Progenitor cell of endocrine pancreas (in vitro differentiated cells): ENCODE data around the gene TFAP2B. TPM values are rescaled to one million over a fixed set of nuclear protein-coding genes. Genes with fewer than 3 reads are reported as not detected.
A peak's percentile ranks its signal among the peaks of the same experiment; 100 is the strongest.

Source experiments
- DNase-seq: peaks from one replicate; pipeline ENCODE4 v3.0.0; 2021; ENCODE audit warnings: low spot score; ENCODE audit not compliant: unreplicated experiment
- H3K27ac Mint-ChIP-seq: 2 replicates; pipeline ENCODE4 v1.8.0; 2021; ENCODE audit warnings: mild to moderate bottlenecking, moderate library complexity, mixed read lengths
- H3K27me3 Mint-ChIP-seq: 2 replicates; pipeline ENCODE4 v1.8.0; 2021; ENCODE audit warnings: mixed read lengths
- H3K36me3 Mint-ChIP-seq: 2 replicates; pipeline ENCODE4 v1.8.0; 2022; ENCODE audit warnings: mixed read lengths; ENCODE audit not compliant: insufficient read depth
- H3K4me1 Mint-ChIP-seq: 2 replicates; pipeline ENCODE4 v1.8.0; 2021; ENCODE audit warnings: low read depth, mixed read lengths
- H3K4me3 Mint-ChIP-seq: 2 replicates; pipeline ENCODE4 v1.8.0; 2021; ENCODE audit warnings: low read depth, mild to moderate bottlenecking, moderate library complexity, mixed read lengths
- H3K9me3 Mint-ChIP-seq: 2 replicates; pipeline ENCODE4 v1.8.0; 2021; ENCODE audit warnings: low read depth, mixed read lengths
- total RNA-seq: library from RNA; stranded (reverse); gene quantifications from 2 replicates; pipeline ENCODE4 v1.2.1, GENCODE V29; 2021
- TF ChIP-seq, protein P1 (sequence below): fragments of 200-600 bp; sonication (generic); IDR thresholded peaks from one replicate; pipeline ENCODE4 v1.5.0; 2021; ENCODE audit warnings: antibody characterized with exemption, mild to moderate bottlenecking; ENCODE audit not compliant: unreplicated experiment

Gene TFAP2B
- total RNA-seq, 1 donor from 2014 or later = 0.74 TPM

DNA sequence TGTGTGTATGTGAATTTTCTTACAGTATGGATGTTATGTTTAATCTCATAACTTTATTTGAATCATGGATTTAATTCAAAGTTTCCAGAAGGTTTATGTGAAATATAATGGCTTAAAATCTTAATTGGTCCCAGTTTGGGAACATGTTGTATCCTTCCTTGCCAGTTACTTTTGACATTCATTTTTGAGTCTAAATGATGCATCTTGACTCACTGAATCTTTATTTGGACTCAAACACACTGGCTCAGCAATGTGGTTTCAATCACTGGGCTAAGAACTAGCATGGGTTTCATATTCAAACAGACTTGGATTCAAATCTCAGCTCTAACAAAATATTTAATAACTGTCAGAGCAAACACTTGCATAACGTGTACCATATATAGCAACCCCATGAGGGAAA is 25.9 kb upstream of the TFAP2B start:
- TF ChIP-seq, protein P1, sequence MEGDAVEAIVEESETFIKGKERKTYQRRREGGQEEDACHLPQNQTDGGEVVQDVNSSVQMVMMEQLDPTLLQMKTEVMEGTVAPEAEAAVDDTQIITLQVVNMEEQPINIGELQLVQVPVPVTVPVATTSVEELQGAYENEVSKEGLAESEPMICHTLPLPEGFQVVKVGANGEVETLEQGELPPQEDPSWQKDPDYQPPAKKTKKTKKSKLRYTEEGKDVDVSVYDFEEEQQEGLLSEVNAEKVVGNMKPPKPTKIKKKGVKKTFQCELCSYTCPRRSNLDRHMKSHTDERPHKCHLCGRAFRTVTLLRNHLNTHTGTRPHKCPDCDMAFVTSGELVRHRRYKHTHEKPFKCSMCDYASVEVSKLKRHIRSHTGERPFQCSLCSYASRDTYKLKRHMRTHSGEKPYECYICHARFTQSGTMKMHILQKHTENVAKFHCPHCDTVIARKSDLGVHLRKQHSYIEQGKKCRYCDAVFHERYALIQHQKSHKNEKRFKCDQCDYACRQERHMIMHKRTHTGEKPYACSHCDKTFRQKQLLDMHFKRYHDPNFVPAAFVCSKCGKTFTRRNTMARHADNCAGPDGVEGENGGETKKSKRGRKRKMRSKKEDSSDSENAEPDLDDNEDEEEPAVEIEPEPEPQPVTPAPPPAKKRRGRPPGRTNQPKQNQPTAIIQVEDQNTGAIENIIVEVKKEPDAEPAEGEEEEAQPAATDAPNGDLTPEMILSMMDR = no peak
- no peak overlapping the region for H3K4me3 Mint-ChIP-seq
- H3K9me3 Mint-ChIP-seq = no peaks in the 10 kb centered on the region
- no peak overlapping the region for H3K27ac Mint-ChIP-seq
- no peaks in the 10 kb centered on the region for H3K4me1 Mint-ChIP-seq
- H3K27me3 Mint-ChIP-seq = peaks cover 50% of the 10 kb centered on the region
- H3K36me3 Mint-ChIP-seq = no peaks in the 10 kb centered on the region
- no peak for DNase-seq

DNA sequence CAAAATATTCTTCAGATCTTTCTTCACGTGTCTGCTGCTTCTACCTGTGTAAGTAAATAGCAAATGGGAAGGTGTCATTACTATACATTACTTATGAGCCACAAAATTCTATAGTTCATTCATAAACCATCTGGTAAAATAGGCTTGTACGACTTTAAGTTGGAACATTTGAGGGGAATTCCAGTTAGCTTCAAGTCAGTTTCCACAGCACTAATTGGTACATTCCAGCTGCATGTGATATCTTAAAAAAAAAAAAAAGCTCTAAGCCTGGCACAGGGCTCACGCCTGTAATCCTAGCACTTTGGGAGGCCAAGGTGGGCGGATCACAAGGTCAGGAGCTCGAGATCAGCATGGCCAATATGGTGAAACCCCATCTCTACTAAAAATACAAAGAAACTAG is 23.1 kb upstream of the TFAP2B start:
- H3K4me3 Mint-ChIP-seq = no peak overlapping the region
- TF ChIP-seq, protein P1 = no peak
- peaks cover 56% of the 10 kb centered on the region for H3K27me3 Mint-ChIP-seq
- H3K4me1 Mint-ChIP-seq = no peaks in the 10 kb centered on the region
- no peaks in the 10 kb centered on the region for H3K9me3 Mint-ChIP-seq
- no peaks in the 10 kb centered on the region for H3K36me3 Mint-ChIP-seq
- DNase-seq = no peak
- no peak overlapping the region for H3K27ac Mint-ChIP-seq

DNA sequence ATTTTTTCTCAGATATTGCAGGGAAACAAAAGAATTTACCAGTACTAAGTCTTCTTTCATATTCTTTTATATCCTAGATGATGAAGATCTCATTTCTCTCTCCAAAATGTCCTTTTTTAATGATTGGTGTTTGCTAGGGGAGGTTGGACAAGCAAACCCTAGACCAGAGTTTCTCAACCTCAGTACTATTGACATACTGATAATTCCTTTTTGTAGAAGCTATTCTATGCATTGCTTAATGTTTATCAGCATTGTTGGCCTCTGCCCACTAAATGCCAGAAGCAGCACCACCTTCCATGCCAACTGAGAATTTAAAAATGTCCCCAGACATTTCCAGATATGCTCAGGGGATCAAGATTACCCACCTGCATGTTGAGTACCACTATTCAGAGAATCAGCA is 14.4 kb upstream of the TFAP2B start:
- H3K4me3 Mint-ChIP-seq = no peak overlapping the region
- H3K9me3 Mint-ChIP-seq = no peaks in the 10 kb centered on the region
- TF ChIP-seq, protein P1 = no peak
- no peak for DNase-seq
- peaks cover 21% of the 10 kb centered on the region for H3K27me3 Mint-ChIP-seq
- H3K36me3 Mint-ChIP-seq = no peaks in the 10 kb centered on the region
- no peak overlapping the region for H3K27ac Mint-ChIP-seq
- H3K4me1 Mint-ChIP-seq = no peaks in the 10 kb centered on the region

DNA sequence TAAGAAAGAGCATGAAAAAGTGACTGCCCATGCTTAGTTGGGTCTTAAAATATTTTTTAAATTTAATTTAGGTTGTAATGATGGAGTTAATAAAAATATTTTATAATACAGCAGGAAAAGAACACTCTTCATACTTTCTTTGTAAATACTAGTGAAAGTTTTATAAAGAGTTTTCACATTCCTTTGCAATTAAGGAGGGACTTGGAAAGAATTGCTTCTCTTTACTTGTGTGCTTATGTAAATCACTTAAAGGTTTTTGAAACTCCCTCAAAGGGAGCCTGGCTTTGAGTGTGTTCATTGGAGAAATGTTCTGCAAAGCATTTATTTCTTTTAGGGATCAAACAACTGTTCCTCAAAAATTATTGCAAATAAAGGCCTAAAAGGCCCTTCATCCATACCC is 11.6 kb upstream of the TFAP2B start:
- H3K36me3 Mint-ChIP-seq = no peaks in the 10 kb centered on the region
- TF ChIP-seq, protein P1 = no peak
- no peaks in the 10 kb centered on the region for H3K4me1 Mint-ChIP-seq
- no peaks in the 10 kb centered on the region for H3K9me3 Mint-ChIP-seq
- no peak for DNase-seq
- peaks cover 14% of the 10 kb centered on the region for H3K27me3 Mint-ChIP-seq
- H3K4me3 Mint-ChIP-seq = no peak overlapping the region
- H3K27ac Mint-ChIP-seq = no peak overlapping the region

DNA sequence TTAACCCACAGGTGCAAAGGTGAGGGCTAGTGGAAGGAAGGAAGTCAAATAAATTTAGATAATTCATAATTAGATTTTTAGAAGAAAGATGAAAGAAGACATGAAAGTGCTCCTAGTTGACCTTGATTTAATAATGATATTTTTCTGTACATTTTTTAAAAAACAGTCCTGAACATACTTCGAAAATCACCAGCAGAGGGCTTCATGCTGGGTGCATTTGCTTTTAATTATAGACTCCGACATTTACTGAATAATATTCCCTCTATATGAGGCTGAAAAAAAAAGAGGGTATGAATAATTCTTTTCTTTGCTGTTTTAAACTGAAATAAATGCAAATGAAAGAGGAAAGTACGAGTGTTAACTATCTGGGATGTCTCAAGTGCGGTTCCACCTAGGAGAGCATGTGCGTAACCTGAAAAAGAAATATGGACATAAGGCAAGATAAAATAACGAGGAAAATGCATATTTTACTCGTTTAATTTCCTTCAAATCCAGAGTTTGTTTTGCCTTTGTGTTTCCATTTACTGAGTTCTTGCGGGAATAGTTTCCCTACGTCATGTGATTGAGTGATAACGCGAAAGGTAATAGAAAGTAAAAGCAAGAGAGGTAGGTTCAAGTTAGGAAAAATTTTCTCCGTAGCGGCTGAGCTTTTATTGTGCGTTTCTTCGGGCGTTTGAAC is 3.1 kb upstream of the TFAP2B start:
- Mint-ChIP-seq H3K4me3 (peak overlapping the region; percentile 80), H3K9me3 (no peaks in the 10 kb centered on the region), H3K27me3 (peaks cover 78% of the 10 kb centered on the region), H3K4me1 (peaks cover 8% of the 10 kb centered on the region), H3K36me3 (no peaks in the 10 kb centered on the region), H3K27ac (no peak overlapping the region)
- no peak for DNase-seq
- TF ChIP-seq, protein P1 = peak; percentile 62
